ENCODE measurements around the gene OR2AT4.

OR2AT4 gene

GRCh38 chr11:75031771-75032549, 64.7 kb downstream of the OR2AT4 start:
- peak; percentile 83 for DNase-seq (ENCODE audit: low read depth, low spot score)

All from ELF-1 (cell line).